Stromal cell of bone marrow (primary cell): Measurements from ENCODE around the gene RXFP3.

ENCODE experiments used
- DNase-seq: peaks from one replicate; pipeline ENCODE4 v3.0.0-alpha.2; 2012; ENCODE audit warnings: low read depth

The RXFP3 gene

DNA sequence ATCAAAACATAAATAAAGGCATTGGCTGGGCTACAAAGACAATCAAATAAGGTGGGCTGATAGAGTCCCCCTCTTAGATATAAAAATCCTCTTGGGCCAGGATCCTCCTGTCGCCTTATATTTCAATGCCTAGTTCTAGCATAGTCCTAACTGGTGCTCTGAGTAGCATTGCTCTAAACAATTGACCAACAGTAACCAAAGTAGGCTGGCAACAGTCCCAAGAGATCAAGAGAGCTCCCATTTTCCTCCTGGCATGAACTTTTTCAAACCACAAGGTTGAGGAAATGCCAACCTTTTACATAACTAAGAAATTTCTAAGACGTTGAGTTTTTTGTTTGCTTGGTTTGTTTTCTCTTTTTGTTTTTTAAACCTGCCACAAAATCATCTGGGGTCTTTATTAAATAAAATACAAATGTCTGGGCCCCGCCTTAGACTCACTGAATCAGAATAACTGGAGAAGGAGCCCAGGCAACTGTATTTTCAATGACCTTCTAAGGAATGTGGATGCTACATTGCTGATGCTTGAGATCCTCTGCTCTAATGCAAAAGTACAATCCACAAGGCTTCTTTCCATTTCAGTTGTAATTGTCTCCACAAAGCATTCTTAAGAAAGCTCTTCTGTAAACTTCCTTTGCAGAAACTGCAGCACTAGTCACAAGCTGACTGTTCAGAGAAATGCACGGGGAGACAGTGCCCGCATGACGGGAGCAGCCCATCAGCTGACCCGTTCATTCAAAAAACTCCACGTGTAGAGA is 45.4 kb downstream of the RXFP3 start:
- DNase-seq = no peak

DNA sequence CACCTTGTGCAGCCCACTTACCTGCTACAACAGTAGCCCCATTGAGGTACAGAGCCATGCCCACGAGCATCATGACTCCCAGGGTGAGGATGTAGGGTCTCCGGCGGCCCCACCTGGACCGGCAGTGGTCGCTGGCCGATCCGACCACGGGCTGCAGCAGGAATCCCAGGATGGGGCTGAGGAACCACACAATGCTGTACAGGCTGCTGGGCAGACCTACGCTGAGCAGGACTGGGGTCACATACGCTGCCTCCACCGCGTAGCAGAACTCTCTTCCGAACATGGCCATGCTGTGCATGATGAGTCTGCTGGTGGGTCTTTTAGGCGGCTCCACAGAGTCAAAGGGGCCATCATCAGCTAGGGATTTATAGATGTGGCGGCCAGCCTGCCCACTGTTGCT is 48.0 kb downstream of the RXFP3 start:
- no peak for DNase-seq

DNA sequence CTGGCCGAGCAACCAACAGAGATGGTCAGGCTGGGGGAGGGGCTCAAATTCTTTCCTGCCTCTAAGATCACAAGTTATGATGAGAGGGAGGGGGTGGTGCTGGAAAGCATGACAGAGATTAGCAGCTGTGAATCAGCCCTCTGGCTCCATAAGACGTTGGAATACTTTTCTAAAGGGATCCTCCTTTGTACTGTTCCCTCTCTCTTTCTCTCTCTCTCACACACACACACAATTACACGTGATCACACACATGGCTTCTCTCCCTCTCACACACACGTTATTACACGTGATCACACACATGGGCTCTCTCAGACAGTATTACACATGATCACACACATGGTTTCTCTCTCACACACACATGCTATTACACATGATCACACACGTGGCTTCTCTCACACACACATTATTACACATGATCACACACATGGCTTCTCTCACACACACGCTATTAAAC is 48.5 kb downstream of the RXFP3 start, which contains the start of gene SLC45A2:
SLC45A2 (minus strand) TSS at position 23 of the 454 bp plus-strand sequence. CDS start 110 bp downstream, outside the sequence.
- no peak for DNase-seq

DNA sequence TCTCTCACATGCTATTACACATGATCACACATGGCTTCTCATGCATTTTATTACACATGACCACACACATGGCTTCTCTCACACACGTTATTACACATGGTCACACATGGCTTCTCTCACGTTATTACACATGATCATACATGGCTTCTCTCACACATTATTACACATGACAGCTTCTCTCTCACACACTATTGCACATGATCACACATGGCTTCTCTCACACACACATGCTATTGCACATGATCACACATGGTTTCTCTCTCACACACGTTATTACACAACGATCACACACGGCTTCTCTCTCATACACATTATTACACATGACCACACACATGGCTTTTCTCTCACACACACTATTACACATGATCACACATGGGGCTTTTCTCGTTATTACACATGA is 49.3 kb downstream of the RXFP3 start:
- no peak for DNase-seq
